ENCODE data around the gene GSN. TPM values are rescaled to one million over a fixed set of nuclear protein-coding genes. Genes with fewer than 3 reads are reported as not detected.
A peak's percentile ranks its signal among the peaks of the same experiment; 100 is the strongest.

GSN gene
- total RNA-seq, 2 donors from 2014 or later: 390 to 690 TPM

GRCh38 chr9:121268598-121268850 lies 562 bp downstream of the GSN start:
- Histone ChIP-seq H3K36me3 (no peaks in the 10 kb centered on the region), H3K27ac (peak overlapping the region; percentile 76 to 82), H3K4me3 (peak overlapping the region; percentile 73 to 81), H3K9me3 (no peaks in the 10 kb centered on the region), H3K27me3 (replicated peaks; ENCODE audit: insufficient read depth) (no peaks in the 10 kb centered on the region), H3K4me1 (replicated peaks) (peaks cover 3% of the 10 kb centered on the region)
- 1% methylated on average over 5 of the region's 5 CpGs for WGBS
- TF ChIP-seq POLR2AphosphoS5 (IDR thresholded peaks at IDR 0.05) (no peak), POLR2A (IDR thresholded peaks at IDR 0.05) (no peak), CTCF (IDR thresholded peaks at IDR 0.05) (no peak)
- no peak for DNase-seq (ENCODE audit: low spot score)
- intact Hi-C loops (cut with DNase I): loop anchor here (5.0 kb wide), 1 partner anchor 56 kb away; no protein-coding TSS in a partner anchor

- DNase-seq (ENCODE audit: low spot score): peak; percentile 52
- peaks cover 3% of the 10 kb centered on the region for H3K4me1 ChIP-seq (replicated peaks)
- no peaks in the 10 kb centered on the region for H3K36me3 ChIP-seq
- H3K27me3 ChIP-seq (replicated peaks; ENCODE audit: insufficient read depth): no peaks in the 10 kb centered on the region
- TF ChIP-seq CTCF (IDR thresholded peaks at IDR 0.05) (no peak), POLR2AphosphoS5 (IDR thresholded peaks at IDR 0.05) (peak; percentile 64), POLR2A (IDR thresholded peaks at IDR 0.05) (peak; percentile 69)
- no peaks in the 10 kb centered on the region for H3K9me3 ChIP-seq
- 5% methylated on average over 12 of the region's 12 CpGs for WGBS
- peak overlapping the region; percentile 76 to 82 for H3K27ac ChIP-seq
- intact Hi-C loops (cut with DNase I): loop anchor here (5.0 kb wide), 1 partner anchor 57 kb away; no protein-coding TSS in a partner anchor
- H3K4me3 ChIP-seq: peak overlapping the region; percentile 73 to 81
These were observed 1.1 kb downstream of the GSN start for GRCh38 chr9:121268851-121269641.

- no peak for DNase-seq (ENCODE audit: low spot score)
- Histone ChIP-seq H3K36me3 (no peaks in the 10 kb centered on the region), H3K27me3 (replicated peaks; ENCODE audit: insufficient read depth) (no peaks in the 10 kb centered on the region), H3K4me1 (replicated peaks) (peaks cover 3% of the 10 kb centered on the region), H3K4me3 (peak overlapping the region; percentile 73 to 81), H3K9me3 (no peaks in the 10 kb centered on the region), H3K27ac (peak overlapping the region; percentile 76 to 82)
- intact Hi-C loops (cut with DNase I): loop anchor here (5.0 kb wide), 1 partner anchor 57 kb away; no protein-coding TSS in a partner anchor
- TF ChIP-seq POLR2A (IDR thresholded peaks at IDR 0.05): no peak
- TF ChIP-seq CTCF (IDR thresholded peaks at IDR 0.05): no peak
- peak; percentile 11 for TF ChIP-seq POLR2AphosphoS5 (IDR thresholded peaks at IDR 0.05)
- WGBS: 38% methylated on average over 5 of the region's 5 CpGs
These were observed 1.8 kb downstream of the GSN start for GRCh38 chr9:121269642-121270254.

GRCh38 chr9:121271368-121272341 lies 3.7 kb downstream of the GSN start:
- TF ChIP-seq CTCF (IDR thresholded peaks at IDR 0.05) (no peak), POLR2AphosphoS5 (IDR thresholded peaks at IDR 0.05) (no peak), POLR2A (IDR thresholded peaks at IDR 0.05) (no peak)
- no peak for DNase-seq (ENCODE audit: low spot score)
- Histone ChIP-seq H3K27ac (peak overlapping the region; percentile 40 to 76), H3K27me3 (replicated peaks; ENCODE audit: insufficient read depth) (no peaks in the 10 kb centered on the region), H3K36me3 (no peaks in the 10 kb centered on the region), H3K9me3 (no peaks in the 10 kb centered on the region), H3K4me1 (replicated peaks) (peaks cover 3% of the 10 kb centered on the region), H3K4me3 (no peak overlapping the region)
- intact Hi-C loops (cut with DNase I): no loop called here
- 43% methylated on average over 13 of the region's 13 CpGs for WGBS
